Measurements from ENCODE around the gene ACSBG1.

DNA sequence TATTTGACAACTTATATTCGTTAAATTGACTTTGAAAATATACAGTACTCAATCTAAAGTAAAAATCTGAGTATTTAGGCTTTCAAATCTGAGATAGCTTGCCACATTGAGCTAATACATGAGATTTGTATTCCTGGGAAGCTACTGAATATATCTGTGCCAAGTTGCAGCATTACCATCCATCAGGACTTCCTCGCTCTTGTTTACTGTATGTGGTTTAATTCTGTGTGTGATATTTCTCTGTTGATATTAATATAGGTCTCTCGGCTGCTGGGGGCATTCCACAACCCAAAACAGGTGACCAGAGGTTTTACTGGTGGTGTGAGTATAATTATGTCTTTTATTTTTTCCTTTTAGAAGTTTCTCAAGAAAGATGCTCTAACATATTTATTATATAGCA lies 79.4 kb downstream of the ACSBG1 start:
- TF ChIP-seq, protein P1, sequence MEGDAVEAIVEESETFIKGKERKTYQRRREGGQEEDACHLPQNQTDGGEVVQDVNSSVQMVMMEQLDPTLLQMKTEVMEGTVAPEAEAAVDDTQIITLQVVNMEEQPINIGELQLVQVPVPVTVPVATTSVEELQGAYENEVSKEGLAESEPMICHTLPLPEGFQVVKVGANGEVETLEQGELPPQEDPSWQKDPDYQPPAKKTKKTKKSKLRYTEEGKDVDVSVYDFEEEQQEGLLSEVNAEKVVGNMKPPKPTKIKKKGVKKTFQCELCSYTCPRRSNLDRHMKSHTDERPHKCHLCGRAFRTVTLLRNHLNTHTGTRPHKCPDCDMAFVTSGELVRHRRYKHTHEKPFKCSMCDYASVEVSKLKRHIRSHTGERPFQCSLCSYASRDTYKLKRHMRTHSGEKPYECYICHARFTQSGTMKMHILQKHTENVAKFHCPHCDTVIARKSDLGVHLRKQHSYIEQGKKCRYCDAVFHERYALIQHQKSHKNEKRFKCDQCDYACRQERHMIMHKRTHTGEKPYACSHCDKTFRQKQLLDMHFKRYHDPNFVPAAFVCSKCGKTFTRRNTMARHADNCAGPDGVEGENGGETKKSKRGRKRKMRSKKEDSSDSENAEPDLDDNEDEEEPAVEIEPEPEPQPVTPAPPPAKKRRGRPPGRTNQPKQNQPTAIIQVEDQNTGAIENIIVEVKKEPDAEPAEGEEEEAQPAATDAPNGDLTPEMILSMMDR (IDR thresholded peaks at IDR 0.05) = no peak
- TF ChIP-seq POLR2A (IDR thresholded peaks at IDR 0.05) (no peak), POLR2AphosphoS5 (IDR thresholded peaks at IDR 0.05) (no peak)

Data from breast epithelium (tissue), 3 donors.